HG03442 (cell line): Measurements from ENCODE around the gene ACVR2B.

Experiments
- ATAC-seq: cut with Tn5 transposase; IDR thresholded peaks from one replicate; pipeline ENCODE4 v1.9.1; 2021; ENCODE audit warnings: mild to moderate bottlenecking, moderate library complexity; ENCODE audit not compliant: unreplicated experiment

The ACVR2B gene

DNA sequence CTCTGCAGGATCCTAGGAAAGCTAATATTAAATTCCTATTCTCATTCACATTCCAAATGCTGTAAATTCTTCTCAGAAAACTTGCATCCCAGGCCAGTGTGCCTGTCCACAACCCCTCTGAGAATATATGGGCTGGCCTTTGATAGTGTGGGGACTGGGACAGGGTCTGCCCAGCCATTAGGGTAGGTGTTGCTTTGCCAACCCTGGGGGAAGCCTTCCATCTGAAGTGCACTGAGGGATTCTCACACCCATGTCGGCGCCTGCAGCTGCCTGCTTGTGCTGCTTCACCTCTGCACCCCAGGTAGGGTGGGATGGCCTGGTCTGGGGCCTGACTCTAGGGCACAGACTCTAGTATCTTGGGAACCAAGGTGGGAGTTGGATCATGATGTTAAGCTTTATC, 27.2 kb downstream of the ACVR2B start:
- ATAC-seq = no peak

DNA sequence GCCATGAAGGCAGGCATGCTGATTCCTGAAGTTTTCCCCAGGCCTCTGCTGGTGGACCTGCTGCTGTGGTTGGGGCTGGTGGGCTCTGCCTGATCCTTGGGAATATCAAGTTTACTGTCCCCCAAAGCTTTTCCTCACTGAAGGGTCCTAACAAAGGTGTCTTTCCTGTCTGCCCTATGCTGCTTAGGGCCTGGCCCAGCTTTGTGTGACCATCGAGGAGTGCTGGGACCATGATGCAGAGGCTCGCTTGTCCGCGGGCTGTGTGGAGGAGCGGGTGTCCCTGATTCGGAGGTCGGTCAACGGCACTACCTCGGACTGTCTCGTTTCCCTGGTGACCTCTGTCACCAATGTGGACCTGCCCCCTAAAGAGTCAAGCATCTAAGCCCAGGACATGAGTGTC, 29.3 kb downstream of the ACVR2B start:
- no peak for ATAC-seq

DNA sequence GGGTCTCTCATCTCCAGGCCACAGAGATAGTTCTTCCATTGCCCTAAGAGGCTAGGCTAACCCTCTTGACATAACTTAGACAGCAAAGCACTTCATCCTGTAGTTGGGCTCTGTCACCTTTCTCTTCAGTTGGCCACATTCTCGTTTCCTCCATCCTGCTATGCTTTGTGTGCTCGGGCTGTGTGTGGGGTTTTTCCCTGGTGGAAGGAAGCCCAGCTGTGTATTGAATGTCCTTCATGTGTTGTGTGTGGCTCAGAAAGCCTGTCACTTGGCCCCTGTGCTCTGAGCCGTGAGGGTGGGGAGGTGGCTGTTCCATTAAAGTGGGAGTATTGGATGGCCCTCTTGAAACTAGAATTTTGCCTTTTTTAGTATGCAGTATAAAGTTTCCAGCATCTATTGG, 33.6 kb downstream of the ACVR2B start:
- ATAC-seq = peak; percentile 94

- ATAC-seq = no peak
Observed at GRCh38 chr3:38488949-38489348, 35.3 kb downstream of the ACVR2B start.

DNA sequence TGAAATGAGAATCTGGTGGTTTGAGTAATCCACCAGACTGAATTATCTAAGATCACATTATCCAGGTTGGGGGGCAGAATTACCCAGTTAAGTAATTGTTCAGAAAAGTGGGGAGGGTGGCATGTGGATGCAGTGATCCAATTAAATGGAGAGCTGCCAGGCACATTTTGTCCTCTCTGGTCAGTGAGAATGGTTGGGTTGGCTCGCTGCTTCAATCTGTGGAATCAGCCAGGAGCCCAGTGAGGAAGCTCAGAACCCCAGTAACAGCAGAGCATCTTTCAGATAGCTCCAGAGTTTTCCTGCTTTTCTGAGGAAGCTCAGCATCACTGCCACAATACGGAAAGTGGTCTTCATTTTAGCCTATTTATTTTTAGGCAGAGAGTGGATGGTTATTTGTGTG, 36.1 kb downstream of the ACVR2B start:
- no peak for ATAC-seq

GRCh38 chr3:38490281-38491030, 36.8 kb downstream of the ACVR2B start:
- ATAC-seq = no peak

GRCh38 chr3:38491215-38491614, 37.5 kb downstream of the ACVR2B start:
- ATAC-seq = no peak

DNA sequence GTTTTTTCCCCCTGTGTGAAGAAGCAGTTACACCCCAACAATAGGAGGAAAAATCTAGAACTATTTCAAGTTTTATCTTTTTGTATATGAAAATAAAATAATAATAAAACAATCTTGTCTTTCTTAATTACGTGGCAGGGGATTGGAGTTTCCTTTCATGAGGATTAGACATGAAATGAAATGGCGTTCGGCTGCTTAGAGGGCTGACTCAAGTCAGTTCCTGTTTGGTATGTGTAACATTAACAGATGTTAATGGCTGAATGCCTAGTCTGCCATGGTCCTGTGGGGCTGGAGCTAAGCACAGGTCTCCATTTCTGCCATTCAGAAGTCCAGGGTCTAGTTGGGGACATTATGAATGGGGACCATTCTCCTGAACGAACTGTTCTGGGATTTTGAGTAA, 39.3 kb downstream of the ACVR2B start:
- no peak for ATAC-seq

DNA sequence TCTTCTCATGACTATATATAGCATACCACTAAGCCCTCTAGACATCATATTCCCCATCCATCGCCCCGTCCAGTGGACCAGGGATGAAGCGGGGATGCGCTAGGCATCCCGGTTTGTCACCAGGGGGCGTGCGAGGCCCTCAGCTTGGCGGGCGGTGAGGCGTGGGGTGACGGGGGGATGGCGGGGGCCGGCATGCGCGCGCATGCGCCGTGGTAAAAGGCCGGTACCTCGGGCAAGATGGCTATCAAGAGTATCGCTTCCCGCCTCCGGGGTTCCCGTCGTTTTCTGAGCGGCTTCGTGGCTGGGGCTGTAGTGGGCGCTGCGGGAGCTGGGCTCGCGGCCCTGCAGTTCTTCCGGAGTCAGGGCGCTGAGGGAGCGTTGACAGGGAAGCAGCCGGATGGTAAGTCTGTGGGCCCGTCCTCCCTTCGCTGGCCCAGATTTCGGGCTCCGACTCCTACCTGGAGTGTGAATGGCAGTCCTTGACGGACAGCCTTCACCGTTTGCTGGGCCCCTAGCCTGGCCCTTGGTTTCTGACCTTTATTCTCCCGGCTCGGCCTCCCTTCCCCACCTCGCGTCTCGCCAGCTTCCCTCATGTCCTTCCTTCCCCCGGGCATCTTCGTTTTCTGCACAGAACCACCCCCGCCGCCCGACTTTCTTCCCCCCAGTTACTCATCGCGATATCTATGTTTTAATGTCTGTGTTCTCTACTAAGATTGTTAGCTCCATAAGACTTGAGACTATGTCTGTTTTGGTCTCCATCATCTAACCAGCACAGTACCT, 42.6 kb downstream of the ACVR2B start, which contains the start of gene EXOG:
EXOG (plus strand) TSS at position 210 of the 780 bp plus-strand sequence; CDS start at position 238, 28 bp downstream.
- peak; percentile 81 for ATAC-seq

- ATAC-seq = no peak
Observed at GRCh38 chr3:38497031-38497430, 43.3 kb downstream of the ACVR2B start.

GRCh38 chr3:38500688-38501417, 47.2 kb downstream of the ACVR2B start:
- no peak for ATAC-seq

- peak; percentile 99 for ATAC-seq
Observed at GRCh38 chr3:38507120-38507519, 53.4 kb downstream of the ACVR2B start.

- ATAC-seq = no peak
Observed at GRCh38 chr3:38509732-38510131, 56.0 kb downstream of the ACVR2B start.

DNA sequence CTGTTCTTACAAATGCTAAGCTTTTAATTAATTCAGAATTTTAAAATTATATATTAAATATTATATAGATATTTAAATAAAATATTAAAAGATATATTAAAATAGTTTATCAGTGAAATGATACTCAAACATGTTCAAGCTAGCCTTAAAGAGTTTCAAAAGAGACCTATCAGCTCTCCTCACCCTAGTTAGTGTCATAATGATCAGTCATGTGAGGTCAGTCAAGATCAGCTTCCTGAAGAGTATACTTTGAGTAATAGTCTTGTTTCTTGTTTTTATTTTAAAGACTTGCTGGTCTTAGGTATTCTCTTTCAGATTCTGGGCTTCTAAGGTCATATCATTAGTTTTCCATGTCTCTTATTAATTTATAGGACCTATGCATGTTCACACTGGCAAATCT, 56.9 kb downstream of the ACVR2B start:
- no peak for ATAC-seq

- ATAC-seq = no peak
Observed at GRCh38 chr3:38511546-38511945, 57.9 kb downstream of the ACVR2B start.

- ATAC-seq = no peak
Observed at GRCh38 chr3:38515367-38515766, 61.7 kb downstream of the ACVR2B start.

DNA sequence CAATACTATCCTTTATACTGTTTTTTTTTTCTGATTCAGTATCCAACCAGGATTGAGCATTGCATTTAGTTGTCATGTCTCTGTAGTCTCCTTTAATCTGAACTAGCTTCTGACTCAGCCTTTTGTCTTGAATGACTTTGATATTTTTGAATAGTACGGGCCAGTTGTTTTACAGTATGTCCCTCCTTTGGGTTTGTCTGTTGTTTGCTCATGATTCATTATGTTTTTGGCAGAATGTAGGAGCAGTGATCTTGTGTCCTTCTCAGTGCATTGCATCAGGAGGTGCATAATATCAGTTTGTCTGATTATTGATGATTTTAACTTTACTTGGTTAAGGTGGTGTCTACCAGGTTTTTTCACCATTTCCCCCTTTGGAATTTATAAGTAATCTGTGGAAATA, 63.0 kb downstream of the ACVR2B start:
- no peak for ATAC-seq

GRCh38 chr3:38519000-38519399, 65.3 kb downstream of the ACVR2B start:
- no peak for ATAC-seq

DNA sequence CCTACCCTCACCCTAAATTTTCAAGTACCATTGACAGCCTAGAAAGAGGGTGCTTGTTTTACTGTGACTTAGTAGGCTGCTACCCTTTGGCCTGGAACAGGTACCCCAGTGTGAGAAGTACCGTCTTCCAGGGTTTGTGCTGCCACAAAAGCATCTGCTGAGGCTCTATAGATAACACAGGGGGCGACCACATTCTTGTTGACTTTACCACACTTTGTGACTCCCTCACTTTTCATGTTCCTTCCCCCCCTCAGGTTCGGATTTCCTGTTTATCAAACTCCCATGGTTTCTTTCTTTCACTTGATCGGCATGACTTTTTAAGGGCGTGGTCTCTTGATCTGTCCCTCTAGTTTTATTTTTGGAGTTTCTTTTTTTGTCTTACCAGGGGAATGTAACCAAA, 66.0 kb downstream of the ACVR2B start:
- no peak for ATAC-seq

DNA sequence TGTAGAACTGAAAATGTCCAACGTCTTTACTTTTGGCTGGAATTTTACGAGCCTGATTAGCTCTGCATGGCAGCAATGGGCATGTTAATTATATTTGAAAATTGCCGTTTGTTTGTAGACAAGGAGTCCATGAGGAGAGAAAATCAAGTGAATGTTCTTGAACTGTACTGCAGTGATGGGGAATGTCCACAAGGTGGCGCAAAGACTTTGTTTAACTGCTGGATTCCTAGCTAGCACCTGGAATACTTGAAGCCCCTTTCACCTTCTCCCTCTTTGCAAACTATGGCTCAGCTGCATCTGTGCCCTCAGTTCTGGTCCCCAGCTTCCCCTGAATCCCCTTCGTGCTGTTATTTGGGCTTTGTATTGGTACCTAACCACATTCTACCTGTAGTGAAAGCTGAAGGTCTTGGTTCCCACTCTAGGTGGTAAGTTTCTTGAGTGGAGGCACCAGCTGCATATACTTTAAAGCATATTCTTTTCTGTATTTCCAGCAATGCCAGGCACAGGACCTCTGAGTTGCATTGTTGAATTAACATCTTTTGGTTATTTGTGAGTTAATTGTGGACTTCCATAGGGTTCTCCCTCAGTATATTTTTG, 67.8 kb downstream of the ACVR2B start:
- ATAC-seq = peak; percentile 61

DNA sequence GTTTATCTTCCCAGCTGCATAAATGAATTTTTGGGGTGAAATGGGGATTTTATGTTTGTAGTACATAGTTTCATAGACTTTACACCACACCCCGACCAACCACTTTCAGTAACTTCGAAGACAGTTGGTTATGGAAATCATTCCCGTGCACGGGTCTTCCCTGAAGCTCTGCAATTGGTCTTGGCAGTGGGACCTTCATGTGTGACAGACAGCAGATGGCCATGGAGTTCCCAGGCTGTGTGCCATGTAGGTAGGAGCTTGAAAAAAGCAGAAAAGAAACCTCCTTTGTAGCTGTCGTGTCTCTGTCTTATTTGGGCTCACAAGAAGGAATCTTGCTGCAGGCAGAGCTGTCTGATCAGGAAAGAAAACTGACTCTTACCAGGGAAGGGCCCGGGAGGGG, 68.3 kb downstream of the ACVR2B start:
- ATAC-seq = no peak
